ENCODE measurements around the gene TOP1. TPM values are rescaled to one million over a fixed set of nuclear protein-coding genes. Genes with fewer than 3 reads are reported as not detected.

The TOP1 gene
- total RNA-seq, 4 donors from 2014 or later = 9.4 to 13.6 (median 12.2) TPM

DNA sequence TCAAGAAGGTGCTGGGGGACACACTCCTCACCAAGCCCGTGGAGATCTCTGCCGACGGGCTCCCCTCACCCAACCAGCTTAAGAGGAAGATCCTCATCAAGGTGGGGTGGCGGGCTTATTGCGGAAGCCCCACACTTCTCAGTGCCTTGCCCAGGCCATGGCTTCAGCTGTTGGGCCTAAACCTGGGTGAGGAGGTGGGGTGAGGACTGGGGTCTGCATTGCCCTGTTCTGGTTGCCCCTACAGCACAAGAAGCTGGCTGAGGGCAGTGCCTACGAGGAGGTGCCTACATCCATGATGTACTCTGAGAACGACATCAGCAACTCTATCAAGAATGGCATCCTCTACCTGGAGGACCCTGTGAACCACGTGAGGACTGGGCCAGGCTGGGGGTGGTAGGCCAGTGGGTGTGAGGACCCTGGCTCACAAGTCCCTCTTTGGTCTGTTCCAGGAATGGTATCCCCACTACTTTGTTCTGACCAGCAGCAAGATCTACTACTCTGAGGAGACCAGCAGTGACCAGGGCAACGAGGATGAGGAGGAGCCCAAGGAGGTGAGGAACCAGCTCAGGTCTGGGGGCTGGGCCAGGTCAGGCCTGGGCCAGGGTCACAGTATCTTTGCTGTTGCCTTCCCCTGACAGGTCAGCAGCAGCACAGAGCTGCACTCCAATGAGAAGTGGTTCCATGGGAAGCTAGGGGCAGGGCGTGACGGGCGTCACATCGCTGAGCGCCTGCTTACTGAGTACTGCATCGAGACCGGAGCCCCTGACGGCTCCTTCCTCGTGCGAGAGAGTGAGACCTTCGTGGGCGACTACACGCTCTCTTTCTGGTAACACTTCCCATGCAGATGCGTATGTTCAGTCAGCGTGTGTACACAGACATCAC, 136.6 kb downstream of the TOP1 start:
- Histone ChIP-seq H3K27me3 (no peaks in the 10 kb centered on the region), H3K9me3 (no peaks in the 10 kb centered on the region), H3K4me3 (no peak overlapping the region), H3K4me1 (peaks cover 1 to 4% of the 10 kb centered on the region in 2 donors), H3K36me3 (peaks cover 0 to 79% of the 10 kb centered on the region in 2 donors), H3K27ac (no peak overlapping the region)
- DNase-seq = peak in 1 of 2 donors; percentile 7
- TF ChIP-seq, protein P1, sequence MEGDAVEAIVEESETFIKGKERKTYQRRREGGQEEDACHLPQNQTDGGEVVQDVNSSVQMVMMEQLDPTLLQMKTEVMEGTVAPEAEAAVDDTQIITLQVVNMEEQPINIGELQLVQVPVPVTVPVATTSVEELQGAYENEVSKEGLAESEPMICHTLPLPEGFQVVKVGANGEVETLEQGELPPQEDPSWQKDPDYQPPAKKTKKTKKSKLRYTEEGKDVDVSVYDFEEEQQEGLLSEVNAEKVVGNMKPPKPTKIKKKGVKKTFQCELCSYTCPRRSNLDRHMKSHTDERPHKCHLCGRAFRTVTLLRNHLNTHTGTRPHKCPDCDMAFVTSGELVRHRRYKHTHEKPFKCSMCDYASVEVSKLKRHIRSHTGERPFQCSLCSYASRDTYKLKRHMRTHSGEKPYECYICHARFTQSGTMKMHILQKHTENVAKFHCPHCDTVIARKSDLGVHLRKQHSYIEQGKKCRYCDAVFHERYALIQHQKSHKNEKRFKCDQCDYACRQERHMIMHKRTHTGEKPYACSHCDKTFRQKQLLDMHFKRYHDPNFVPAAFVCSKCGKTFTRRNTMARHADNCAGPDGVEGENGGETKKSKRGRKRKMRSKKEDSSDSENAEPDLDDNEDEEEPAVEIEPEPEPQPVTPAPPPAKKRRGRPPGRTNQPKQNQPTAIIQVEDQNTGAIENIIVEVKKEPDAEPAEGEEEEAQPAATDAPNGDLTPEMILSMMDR (IDR thresholded peaks at IDR 0.05 in 4 of 5, conservative IDR thresholded peaks at IDR 0.05 in 1 of 5) = no peak
- TF ChIP-seq POLR2A (IDR thresholded peaks at IDR 0.05) = no peak
- ATAC-seq = no peak
- in situ Hi-C loops (cut with MboI; ENCODE audit: low sequenced_read_pairs in 4 of 4) = no loop called here
- intact Hi-C loops (cut with DNase I; ENCODE audit: low total_unique reads) = no loop called here

- TF ChIP-seq, protein P1 (IDR thresholded peaks at IDR 0.05 in 4 of 5, conservative IDR thresholded peaks at IDR 0.05 in 1 of 5) = no peak
- TF ChIP-seq POLR2A (IDR thresholded peaks at IDR 0.05) = no peak
- intact Hi-C loops (cut with DNase I; ENCODE audit: low total_unique reads) (no loop called here), in situ Hi-C loops (cut with MboI; ENCODE audit: low sequenced_read_pairs in 4 of 4) (no loop called here)
- H3K4me3 ChIP-seq = no peak overlapping the region
- DNase-seq (peak in 1 of 2 donors; percentile 8), ATAC-seq (no peak)
- no peaks in the 10 kb centered on the region for H3K27me3 ChIP-seq
- peaks cover 0 to 79% of the 10 kb centered on the region in 2 donors for H3K36me3 ChIP-seq
- H3K27ac ChIP-seq = no peak overlapping the region
- no peaks in the 10 kb centered on the region for H3K9me3 ChIP-seq
- no peaks in the 10 kb centered on the region for H3K4me1 ChIP-seq
These were observed 137.8 kb downstream of the TOP1 start for GRCh38 chr20:41166201-41167117.

DNA sequence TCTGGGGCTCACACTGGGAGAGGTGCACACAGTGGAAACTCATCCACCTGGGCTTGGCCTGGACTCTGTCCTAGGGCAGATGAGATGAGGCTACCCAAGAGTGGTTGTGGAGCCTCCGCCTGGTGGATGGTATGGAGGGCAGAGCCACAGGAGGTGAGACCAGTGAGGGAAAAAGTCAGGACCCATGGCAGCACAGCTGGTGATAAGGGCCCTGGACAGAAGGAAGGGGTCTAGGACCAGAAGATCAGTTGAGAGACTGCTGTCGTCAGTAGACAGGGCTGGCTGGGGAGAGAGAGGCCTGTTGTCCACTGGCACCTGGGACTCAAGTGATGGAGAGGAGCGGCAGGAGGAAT, 138.5 kb downstream of the TOP1 start:
- peaks cover 0 to 5% of the 10 kb centered on the region in 2 donors for H3K4me1 ChIP-seq
- no peaks in the 10 kb centered on the region for H3K27me3 ChIP-seq
- TF ChIP-seq, protein P1 (IDR thresholded peaks at IDR 0.05 in 4 of 5, conservative IDR thresholded peaks at IDR 0.05 in 1 of 5) = no peak
- TF ChIP-seq POLR2A (IDR thresholded peaks at IDR 0.05) = no peak
- no peak overlapping the region for H3K27ac ChIP-seq
- ATAC-seq (no peak), DNase-seq (peak in 1 of 2 donors; percentile 4)
- intact Hi-C loops (cut with DNase I; ENCODE audit: low total_unique reads) = no loop called here
- H3K9me3 ChIP-seq = no peaks in the 10 kb centered on the region
- in situ Hi-C loops (cut with MboI; ENCODE audit: low sequenced_read_pairs in 4 of 4) = no loop called here
- H3K36me3 ChIP-seq = peaks cover 0 to 79% of the 10 kb centered on the region in 2 donors
- H3K4me3 ChIP-seq = no peak overlapping the region

DNA sequence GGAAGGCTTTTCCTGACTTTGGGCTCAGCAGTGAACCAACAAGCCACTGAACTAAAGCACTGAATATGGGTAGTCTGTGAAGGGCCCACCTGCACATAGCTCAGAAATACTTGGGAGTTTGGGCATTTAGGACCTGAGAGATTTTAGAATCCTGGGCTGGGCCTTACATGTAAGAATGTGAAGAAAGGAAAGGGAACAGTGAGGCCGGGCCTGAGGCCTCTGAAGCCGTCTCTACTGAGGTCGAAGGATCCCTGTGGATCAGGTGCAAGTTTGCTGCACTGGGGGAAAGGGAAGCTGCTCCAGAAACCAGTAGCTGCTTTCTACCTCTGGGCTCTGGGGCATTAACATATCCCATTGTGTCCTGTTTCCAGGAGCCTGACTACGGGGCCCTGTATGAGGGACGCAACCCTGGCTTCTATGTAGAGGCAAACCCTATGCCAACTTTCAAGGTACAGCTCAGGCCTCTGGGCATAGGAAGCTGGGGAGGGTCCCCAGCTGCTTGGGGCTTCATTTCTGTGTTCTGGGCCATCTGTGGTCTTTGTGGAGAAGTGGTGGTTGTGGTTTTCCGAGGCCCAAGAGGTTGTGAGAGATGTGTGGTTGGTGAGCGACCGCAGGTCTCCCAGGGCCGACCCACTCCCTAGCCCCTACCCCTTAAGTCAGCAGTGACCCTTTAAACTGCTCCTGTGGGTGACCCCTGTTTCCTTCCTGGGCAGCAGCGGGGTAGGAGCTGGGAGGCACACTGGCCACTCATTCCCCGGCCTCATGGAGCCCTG, 139.0 kb downstream of the TOP1 start:
- H3K4me1 ChIP-seq = peaks cover 5 to 10% of the 10 kb centered on the region in 2 donors
- ATAC-seq (no peak), DNase-seq (peak in 1 of 2 donors; percentile 7)
- H3K27me3 ChIP-seq = no peaks in the 10 kb centered on the region
- H3K27ac ChIP-seq = peak overlapping the region in 1 of 4 donors; percentile 25
- H3K36me3 ChIP-seq = peaks cover 0 to 75% of the 10 kb centered on the region in 2 donors
- TF ChIP-seq, protein P1 (IDR thresholded peaks at IDR 0.05 in 4 of 5, conservative IDR thresholded peaks at IDR 0.05 in 1 of 5) = no peak
- no peak for TF ChIP-seq POLR2A (IDR thresholded peaks at IDR 0.05)
- in situ Hi-C loops (cut with MboI; ENCODE audit: low sequenced_read_pairs in 4 of 4) = no loop called here
- no peaks in the 10 kb centered on the region for H3K9me3 ChIP-seq
- no peak overlapping the region for H3K4me3 ChIP-seq
- intact Hi-C loops (cut with DNase I; ENCODE audit: low total_unique reads) = no loop called here
